Measurements from ENCODE around the gene ALK.
"Not testable (repeated sequence)": the region's sequence is repeated elsewhere in the genome, so short reads cannot be mapped to it uniquely, and the experiment has no call there.

ALK gene

GRCh38 chr2:29753671-29754444, 167.5 kb downstream of the ALK start:
- no peak for DNase-seq

DNA sequence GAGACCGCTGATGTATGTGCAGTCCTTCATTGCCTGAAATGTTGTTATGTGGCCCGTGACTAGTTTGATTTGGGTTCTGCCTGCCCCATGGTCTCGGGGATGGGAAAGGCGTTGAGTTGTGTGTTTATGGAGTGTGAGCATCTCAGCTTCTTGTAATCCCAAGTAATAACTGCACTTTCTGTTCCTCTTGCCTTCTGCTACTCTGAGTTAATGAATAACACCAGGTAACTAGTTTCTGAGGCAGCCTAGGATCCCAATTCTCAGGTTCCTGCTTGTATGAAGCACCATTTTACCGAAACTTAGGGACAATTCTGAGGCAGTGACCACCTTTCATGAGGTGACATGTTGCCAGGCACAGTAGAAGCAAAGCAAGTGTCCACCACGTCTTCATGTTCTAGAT, 170.0 kb downstream of the ALK start:
- no peak for DNase-seq

GRCh38 chr2:29750463-29750862, 170.9 kb downstream of the ALK start:
- DNase-seq, result not testable (repeated sequence)

GRCh38 chr2:29749843-29750242, 171.5 kb downstream of the ALK start:
- no peak for DNase-seq

- DNase-seq, result no peak
These were observed 172.3 kb downstream of the ALK start for GRCh38 chr2:29749041-29749440.

- DNase-seq, result no peak
These were observed 173.5 kb downstream of the ALK start for GRCh38 chr2:29747786-29748470.

DNA sequence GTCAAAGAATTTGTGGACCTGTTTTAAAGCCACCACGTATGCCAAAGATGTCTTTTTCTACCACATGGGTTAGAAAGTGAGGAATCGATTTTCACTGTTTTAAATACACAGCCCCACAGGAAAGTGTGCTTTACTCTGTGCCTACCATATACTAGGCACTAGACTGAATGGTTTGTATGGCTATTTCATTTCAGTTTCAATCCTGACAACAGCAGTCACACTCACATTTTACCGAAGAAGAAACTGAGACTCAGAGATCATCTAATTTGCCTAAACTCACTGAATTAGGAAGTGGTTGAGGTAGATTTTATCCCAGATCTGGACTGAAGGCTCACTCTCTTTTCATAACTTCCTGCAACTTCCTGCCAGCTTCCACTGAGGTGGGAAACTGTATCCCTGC, 176.4 kb downstream of the ALK start:
- no peak for DNase-seq

- no peak for DNase-seq
These were observed 177.9 kb downstream of the ALK start for GRCh38 chr2:29743516-29743915.

DNA sequence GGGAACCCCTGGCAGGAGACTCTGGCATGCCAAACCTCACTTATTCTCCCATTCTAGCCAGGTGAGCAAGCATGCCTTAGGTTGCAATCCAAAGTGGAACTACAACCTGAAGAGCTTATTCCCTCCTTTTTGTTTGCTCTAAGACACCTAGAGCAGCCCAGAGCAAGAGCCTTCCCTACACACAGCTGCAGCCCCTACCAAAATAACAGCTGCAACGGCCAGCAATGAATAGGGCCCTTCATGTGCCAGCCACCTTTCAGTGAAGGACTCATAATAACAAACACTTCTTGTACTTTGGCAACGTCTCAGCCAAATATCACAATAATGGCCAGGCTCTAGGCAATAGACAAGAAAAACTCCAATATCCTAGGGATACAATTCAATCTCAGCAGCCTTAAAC, 178.7 kb downstream of the ALK start:
- no peak for DNase-seq

DNA sequence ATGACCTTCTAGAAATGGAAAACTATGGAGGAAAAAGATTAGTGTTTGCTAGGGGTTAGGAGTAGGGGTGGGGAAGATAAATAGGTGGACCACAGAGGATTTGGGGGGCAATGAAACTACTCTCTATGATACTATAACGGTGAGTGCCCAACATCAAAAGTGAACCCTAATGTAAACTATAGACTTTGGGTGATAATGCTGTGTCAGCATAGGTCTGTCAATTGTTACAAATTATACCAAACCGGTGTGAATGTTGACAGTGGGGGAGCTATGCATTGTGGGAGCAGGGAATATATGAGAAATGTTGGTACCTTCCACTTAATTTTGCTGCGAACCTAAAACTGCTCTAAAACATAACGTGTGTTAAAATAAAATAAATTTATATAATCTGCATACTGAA, 180.3 kb downstream of the ALK start:
- DNase-seq, result no peak

DNA sequence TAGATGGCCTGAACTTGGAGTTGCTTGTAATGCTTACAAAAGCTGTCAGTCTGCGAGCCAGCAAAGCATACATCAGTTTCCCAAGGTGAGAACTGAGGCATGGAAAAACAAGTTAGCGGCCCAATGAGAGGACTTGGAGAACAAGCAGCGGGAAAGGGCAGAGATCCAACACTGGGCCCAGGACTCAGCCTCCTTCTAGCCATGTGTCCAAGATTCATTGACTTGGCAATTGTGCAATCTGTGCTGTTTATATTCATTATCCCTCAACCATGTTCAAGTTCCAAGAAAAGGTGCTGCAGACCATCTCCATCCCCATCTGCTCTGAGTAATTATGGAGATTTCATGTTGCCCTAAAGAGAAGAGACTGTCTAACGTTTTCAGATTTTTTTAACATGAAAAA, 187.4 kb downstream of the ALK start:
- DNase-seq, result no peak

- no peak for DNase-seq
These were observed 188.2 kb downstream of the ALK start for GRCh38 chr2:29733213-29733612.

DNA sequence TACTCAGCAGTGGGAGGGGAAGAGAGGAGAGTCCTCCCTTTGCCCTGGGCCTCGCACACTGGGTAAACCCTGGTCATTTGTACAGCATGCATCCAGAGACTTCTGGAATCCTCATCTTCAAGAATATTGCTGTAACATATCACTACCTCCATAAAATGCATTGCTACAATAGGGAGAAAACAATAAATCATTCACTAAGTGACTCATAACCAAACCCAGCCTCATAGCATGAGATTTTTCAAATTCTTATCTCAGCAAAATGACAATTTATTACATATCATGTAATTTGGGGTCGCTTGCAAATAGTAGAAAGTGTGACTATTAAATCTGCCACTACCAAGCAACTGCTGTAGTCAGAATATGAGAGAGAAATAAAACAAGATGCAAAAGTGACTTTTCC, 189.4 kb downstream of the ALK start:
- DNase-seq, result no peak

DNA sequence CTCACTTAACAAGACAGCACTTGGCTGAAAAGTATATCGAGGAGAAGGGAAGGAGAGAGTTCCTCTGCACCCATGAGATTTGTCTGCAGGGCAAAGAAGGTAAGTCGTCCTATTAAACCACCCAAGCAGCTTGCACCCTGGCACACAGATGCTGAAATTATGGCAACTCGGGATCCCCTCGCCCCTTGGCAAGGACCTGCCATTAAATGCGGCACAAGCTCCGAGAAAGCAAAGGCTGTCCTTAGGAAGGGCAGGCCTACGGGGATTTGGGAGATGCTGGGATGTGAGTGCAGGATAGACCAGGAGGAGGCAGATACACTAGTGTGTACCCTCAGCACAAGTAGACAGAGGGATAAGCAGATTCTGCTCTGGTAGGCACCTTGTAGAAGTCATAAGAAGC, 191.5 kb downstream of the ALK start:
- no peak for DNase-seq

DNA sequence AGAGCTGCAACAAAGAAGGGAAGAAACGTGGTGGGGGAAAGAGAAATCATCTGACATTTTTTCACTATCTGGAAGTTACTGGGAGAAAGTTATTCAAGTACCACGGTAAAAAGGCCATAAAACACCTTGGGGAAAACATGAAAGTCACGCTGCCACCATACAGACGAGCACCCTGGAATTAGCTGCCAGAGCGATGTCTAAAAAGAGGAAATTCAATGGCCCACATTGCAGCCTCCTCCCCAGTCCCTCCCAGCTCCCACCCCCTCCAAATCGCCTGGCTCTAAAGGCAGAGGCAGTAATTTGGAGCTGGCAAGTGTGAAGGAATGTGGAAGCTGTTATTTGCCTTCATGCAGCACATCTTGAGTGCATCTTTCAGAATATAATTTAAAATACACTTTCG, 192.0 kb downstream of the ALK start:
- DNase-seq, result no peak

DNA sequence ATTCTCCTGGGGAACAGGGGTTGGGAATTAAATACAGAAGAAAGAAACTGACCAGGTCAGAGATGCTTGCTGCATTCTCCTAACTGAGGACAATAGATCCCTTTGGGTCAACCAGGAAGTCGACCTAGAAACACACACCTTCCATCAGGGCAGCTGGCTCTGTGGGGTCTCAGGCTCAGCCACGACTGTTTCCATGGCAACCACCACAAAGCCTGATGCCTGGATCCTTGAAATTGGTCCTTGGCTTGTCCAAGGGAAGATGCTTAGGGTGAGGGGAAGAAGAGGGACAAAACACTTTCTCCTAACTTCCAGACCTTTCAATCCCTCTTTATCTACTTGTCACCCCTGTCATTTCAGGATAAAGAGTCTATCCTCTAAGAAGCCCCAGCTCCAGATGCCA, 194.4 kb downstream of the ALK start:
- no peak for DNase-seq

DNA sequence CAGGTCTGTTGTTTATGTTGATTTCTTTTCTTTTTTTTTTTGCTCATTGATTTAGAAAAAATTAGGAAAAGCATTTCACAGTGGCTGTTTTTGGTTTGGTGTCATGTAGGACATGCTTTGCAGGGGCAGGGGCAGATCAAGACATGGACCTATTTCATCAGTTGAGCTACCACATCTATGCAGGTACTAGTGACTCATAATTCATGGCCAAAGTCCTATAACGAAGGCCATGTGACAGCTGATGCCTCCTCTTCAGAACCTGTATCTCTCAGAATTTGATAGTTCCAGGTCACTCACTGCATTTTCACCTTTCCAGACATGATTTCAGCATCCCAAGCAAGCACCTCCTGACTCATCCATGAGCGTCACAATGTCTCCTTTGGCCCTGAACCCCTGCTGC, 195.8 kb downstream of the ALK start:
- DNase-seq, result no peak

DNA sequence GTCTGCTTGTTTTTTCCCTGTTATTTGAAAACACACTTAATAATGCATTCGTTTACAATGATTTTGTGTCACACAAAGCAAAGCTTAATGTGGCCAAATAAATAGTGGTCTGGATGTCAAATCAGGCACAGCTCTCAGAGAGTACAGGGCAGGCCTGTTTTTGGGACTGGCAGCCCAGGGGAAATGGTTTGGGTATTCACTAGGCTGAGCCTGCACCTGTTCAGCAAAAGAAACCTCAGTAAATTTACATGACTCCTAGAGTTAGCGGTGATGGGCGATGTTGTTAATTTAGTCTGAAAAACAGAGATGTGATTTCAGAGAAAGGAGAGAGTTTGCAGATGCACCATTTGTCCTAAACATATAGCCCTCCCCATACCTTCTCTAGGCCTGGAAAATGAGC, 197.1 kb downstream of the ALK start:
- DNase-seq, result no peak

DNA sequence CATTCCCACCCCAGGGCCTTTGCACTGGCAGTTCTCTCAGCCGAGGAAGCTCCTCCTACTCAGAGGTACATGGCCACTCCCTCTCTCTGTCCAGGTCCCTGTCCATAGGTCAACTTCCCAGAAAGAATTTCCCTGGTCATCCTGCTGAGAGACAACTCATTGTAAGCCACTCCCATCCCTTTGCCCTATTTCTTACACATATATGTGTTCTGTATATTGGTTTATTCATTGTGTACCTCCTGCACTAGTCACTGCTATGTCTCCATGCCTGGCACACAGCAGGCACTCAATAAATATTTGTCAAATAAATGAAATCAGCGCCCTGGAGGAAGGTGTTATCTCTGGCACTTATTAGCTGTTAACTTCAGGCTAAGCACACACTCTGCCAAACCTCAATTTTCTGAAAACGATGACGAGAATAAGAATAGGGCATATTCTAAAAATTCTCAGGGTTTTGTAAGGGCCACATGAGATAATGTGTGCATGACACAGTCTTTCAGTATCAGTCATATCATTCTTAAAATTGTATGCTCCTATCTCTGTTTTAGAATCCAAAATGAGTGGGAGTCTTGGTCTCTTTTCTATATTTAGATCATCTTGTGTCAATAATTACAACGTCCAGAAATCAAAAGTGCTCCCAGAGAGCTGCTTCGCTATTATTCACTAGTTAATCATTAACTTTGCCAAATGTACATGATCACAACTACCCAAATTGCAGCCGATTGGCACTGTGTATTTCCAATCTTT, 198.0 kb downstream of the ALK start:
- no peak for DNase-seq

DNA sequence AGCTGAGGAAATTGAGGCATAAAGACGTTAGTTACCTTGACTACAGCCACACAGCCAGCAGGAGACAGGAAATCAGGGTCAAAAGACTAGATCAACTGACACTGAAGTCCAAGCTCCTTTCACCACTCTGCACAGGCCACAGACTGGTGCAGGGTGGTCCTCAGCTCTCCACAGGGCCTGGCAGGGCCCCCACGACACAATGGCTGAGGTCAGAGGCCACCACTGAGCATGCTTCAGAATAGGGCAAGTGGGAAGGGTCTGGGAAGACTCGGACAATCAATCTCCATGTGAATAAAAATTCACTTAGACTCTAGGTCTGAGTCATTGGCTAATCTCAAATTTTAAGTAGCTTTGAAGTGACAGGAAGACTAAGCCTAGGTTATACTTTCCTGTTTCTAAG, 201.7 kb downstream of the ALK start:
- no peak for DNase-seq

- no peak for DNase-seq
These were observed 203.2 kb downstream of the ALK start for GRCh38 chr2:29718076-29718686.

DNA sequence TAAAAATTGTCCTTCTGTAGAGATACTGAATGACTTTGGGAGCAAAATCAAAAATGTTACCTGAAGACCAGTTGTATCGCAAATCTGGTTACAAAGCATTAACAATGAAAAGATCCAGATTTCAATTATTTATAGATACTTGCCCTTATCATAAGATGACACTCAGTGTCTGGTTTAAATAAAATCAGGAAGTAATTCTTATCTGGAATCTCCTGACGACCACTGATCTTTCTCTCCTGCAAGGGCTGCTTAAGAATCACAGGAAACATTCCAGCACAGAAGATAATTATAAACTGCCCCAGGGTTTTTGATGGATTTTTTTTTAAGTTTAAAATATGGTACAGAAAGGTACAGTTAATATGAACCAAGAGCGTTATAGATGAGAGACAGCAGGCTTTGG, 205.7 kb downstream of the ALK start:
- DNase-seq, result no peak

DNA sequence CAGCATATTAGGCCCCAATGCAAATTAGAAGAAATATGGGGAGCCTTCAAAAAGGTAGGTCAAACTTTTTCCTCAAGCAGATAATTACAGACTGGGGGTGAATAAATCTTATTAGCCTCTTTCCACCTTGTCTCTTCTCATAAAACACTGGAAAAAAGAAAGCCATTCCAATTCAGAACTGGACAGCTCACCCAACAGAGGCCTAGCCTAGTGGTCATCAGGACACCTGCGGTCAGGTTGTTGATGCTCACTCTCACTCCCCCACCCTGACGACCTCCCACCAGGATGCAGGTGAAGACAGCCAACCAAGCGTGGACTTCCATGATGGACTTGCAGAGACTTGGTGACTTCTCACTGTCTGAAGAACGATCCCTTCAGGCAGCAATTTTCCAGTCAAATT, 207.1 kb downstream of the ALK start:
- no peak for DNase-seq

Data from 8988T (cell line).